Tibial artery (tissue), 4 donors: ENCODE measurements around the gene ERCC2.

Experiments used
- DNase-seq, 2 donors: peaks; one replicate each; pipeline ENCODE4 v3.0.0-alpha.2; 2019
- H3K27ac ChIP-seq, 2 donors: fragments of 200-600 bp; sonication (generic) in 1 of 2; 1 replicate in 1 of 2; 2 replicates in 1 of 2; pipeline ENCODE4 v1.5.1; 2018 to 2019; ENCODE audit warnings: mild to moderate bottlenecking in 1 of 2
- H3K27me3 ChIP-seq, 2 donors: fragments of 200-600 bp; sonication (generic) in 1 of 2; one replicate each; pipeline versions ENCODE4 v1.5.1 to v1.6.0; 2016 to 2019
- H3K36me3 ChIP-seq, 3 donors: fragments of 200-600 bp; sonication (generic) in 2 of 3; one replicate each; pipeline ENCODE4 v1.5.1; 2016 to 2019; ENCODE audit warnings: mild to moderate bottlenecking in 2 of 3
- H3K4me1 ChIP-seq, 4 donors: fragments of 200-600 bp; sonication (generic) in 2 of 4; 1 replicate in 3 of 4; 2 replicates in 1 of 4; pipeline ENCODE4 v1.5.1; 2016 to 2019
- H3K4me3 ChIP-seq, 2 donors: fragments of 200-600 bp; sonication (generic) in 1 of 2; 1 replicate in 1 of 2; 2 replicates in 1 of 2; pipeline ENCODE4 v1.5.1; 2018 to 2019; ENCODE audit warnings: mild to moderate bottlenecking in 2 of 2
- H3K9me3 ChIP-seq, 3 donors: fragments of 200-600 bp; sonication (generic) in 1 of 3; one replicate each; pipeline ENCODE4 v1.5.1; 2016 to 2019
- intact Hi-C: fragments of 100-400 bp; cut with DNase I; formaldehyde crosslinking; loops from one replicate; pipeline ENCODE4 v1.15.0; 2023; ENCODE audit warnings: low total_unique reads
- TF ChIP-seq, protein P1 (sequence below), 2 experiments: fragments of 200-600 bp in 1 of 2; fragments of 450-650 bp in 1 of 2; IDR thresholded peaks; one replicate each; pipeline ENCODE4 v1.5.1; 2017 to 2019; ENCODE audit warnings: antibody characterized with exemption in 2 of 2, mild to moderate bottlenecking in 1 of 2, moderate library complexity in 1 of 2

ERCC2 gene

DNA sequence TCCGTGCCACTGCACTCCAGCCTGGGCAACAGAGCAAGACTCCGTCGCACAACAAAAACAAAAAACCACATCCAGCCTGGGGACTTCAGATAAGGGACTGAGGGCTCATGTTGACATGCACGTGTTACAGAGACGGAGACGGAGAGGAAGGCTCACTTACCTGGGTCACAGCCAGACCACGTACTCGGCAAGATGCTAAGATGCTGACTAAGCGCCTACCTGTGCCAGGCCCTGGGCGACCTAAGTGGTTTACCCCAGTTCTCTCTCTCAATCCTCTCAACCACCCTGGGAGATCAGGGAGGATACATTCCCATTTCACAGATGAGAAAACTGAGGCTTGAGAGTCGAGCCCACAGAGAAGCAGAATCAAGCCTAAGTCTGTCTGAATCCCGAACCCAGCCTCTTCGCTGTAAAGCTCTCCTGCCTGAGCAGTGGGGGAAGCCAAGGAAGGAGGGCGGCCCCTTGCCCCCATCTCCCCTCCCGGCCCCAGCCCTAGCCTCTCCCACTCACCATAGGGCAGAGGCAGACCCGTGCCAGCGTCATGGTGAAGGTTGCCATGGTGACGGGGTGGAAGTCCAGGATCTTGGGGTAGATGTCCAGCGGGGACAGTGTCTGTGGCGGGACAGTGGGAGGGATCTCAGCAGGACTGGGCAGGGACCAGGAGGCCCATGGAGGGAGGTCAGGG, 13.5 kb downstream of the ERCC2 start:
- H3K9me3 ChIP-seq, result no peaks in the 10 kb centered on the region
- intact Hi-C loops, result no loop called here
- no peak overlapping the region for H3K4me3 ChIP-seq
- no peaks in the 10 kb centered on the region for H3K27me3 ChIP-seq
- H3K4me1 ChIP-seq, result no peaks in the 10 kb centered on the region
- TF ChIP-seq, protein P1, sequence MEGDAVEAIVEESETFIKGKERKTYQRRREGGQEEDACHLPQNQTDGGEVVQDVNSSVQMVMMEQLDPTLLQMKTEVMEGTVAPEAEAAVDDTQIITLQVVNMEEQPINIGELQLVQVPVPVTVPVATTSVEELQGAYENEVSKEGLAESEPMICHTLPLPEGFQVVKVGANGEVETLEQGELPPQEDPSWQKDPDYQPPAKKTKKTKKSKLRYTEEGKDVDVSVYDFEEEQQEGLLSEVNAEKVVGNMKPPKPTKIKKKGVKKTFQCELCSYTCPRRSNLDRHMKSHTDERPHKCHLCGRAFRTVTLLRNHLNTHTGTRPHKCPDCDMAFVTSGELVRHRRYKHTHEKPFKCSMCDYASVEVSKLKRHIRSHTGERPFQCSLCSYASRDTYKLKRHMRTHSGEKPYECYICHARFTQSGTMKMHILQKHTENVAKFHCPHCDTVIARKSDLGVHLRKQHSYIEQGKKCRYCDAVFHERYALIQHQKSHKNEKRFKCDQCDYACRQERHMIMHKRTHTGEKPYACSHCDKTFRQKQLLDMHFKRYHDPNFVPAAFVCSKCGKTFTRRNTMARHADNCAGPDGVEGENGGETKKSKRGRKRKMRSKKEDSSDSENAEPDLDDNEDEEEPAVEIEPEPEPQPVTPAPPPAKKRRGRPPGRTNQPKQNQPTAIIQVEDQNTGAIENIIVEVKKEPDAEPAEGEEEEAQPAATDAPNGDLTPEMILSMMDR (IDR thresholded peaks at IDR 0.05), result no peak
- H3K27ac ChIP-seq, result no peak overlapping the region
- H3K36me3 ChIP-seq, result peaks cover 0 to 81% (median 34%) of the 10 kb centered on the region in 3 donors
- DNase-seq, result no peak

DNA sequence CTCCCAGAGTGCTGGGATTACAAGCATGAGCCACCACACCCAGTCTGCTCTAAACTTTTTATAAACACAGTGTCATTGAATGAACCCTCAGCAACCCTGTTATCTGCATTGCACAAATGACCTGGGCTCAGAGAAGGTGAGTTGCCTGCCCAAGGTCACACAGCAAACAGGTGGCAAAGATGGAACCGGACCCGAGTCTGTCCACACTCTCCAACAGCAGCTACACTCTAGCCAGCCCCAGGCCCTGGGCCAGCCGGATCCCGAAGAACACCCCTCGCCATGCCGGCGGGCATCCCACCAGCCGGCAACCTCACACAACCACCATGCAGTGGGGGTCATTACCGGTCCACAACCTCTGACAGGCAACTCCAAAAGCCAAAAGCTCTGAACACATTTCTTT, 14.5 kb downstream of the ERCC2 start:
- intact Hi-C loops, result no loop called here
- TF ChIP-seq, protein P1 (IDR thresholded peaks at IDR 0.05), result no peak
- DNase-seq, result no peak
- H3K36me3 ChIP-seq, result peaks cover 0 to 81% (median 36%) of the 10 kb centered on the region in 3 donors
- no peaks in the 10 kb centered on the region for H3K27me3 ChIP-seq
- H3K27ac ChIP-seq, result no peak overlapping the region
- H3K4me1 ChIP-seq, result no peaks in the 10 kb centered on the region
- no peak overlapping the region for H3K4me3 ChIP-seq
- H3K9me3 ChIP-seq, result no peaks in the 10 kb centered on the region

DNA sequence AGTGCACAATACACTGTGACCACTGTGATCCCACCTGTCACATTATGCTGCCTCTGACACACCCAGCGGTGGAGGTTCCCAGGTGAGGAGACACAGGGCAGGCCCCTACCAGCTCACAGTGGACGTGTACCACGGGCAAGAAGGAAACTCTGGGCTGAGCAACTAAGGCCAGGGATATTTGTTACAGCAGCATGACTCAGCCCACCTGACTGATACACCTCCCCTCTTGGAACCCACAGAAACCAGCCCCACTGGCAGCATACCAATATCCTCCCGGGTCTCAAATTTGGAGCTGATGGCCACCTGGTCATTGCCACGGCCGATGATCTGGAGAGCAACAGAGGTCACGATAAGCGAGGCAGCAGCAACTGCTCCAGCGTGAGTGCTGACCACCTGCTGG, 15.0 kb downstream of the ERCC2 start:
- no peak for DNase-seq
- no peak overlapping the region for H3K4me3 ChIP-seq
- intact Hi-C loops, result no loop called here
- H3K36me3 ChIP-seq, result peaks cover 0 to 82% (median 36%) of the 10 kb centered on the region in 3 donors
- no peak overlapping the region for H3K27ac ChIP-seq
- TF ChIP-seq, protein P1 (IDR thresholded peaks at IDR 0.05), result no peak
- H3K9me3 ChIP-seq, result no peaks in the 10 kb centered on the region
- no peaks in the 10 kb centered on the region for H3K27me3 ChIP-seq
- no peaks in the 10 kb centered on the region for H3K4me1 ChIP-seq

DNA sequence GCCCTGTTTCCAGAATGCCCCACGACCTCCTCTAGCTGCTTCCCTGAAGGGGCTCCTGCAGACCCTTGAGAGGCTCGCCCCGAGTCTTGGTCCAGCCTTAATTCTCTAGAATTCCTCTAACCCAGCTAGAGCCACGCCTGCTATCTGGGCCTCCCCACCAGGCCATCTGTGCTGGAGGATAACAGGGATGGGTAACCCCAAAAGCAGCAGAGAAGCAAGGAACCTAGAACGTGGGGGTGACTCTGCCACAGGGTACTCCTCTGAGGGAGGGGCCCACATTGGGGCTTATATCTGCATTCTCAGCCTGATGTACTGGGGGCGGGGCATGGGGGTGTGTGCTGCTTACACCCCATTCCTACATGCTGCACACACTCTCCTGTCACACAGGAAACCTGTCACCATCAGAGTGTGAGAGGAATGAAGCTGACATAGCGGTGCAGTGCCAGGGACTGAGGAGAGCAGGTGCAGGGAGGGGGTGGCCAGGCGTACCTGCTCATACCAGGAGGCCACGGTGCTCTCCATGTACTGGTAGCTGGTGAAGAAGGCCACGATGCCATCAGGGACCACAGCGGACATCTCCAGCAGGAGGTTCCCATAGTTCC, 16.0 kb downstream of the ERCC2 start:
- no peak overlapping the region for H3K27ac ChIP-seq
- no peak for DNase-seq
- no peaks in the 10 kb centered on the region for H3K4me1 ChIP-seq
- peaks cover 0 to 88% (median 33%) of the 10 kb centered on the region in 3 donors for H3K36me3 ChIP-seq
- TF ChIP-seq, protein P1 (IDR thresholded peaks at IDR 0.05), result no peak
- H3K27me3 ChIP-seq, result no peaks in the 10 kb centered on the region
- no peak overlapping the region for H3K4me3 ChIP-seq
- H3K9me3 ChIP-seq, result no peaks in the 10 kb centered on the region
- intact Hi-C loops, result no loop called here

DNA sequence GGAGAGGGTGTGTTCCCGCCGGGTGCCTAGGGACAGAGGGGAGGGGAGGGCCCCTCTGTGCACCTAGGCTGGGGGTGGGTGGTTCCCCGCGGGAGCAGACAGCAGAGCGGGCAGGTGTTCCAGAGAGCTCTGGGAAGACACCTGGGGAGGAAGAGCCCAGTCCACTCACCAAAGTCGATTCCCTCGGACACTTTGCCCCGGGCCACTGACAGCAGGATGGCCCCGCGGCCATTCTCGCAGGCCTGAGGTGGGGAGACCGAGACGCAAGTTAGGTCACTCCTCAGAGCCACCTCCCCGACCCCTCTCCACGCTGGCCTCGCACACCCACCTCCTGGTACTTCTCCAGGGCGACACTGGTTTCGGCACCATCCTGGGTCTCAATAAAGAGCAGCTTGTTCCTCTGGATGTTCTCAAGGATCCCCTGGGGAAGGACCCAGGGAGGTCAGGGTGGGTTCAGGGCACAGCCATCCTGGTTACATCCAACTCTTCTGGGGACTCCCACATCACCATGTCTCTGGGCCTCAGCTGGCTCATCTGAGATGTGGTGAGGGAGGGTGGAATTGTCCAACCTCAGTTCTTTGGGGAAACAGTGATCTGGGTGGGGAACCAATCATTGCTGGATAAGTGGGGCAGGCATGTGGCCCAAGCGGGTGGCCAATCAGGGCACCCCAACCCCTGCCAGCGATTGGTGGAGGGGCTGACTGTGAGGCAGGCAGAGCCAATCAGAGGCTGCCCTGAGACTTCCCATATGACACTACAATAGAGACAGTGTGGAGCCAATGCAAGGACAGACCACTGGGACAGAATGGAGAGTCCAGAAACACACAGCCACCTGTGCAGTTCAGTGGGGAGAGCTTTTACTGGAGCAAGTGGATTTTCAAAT, 17.2 kb downstream of the ERCC2 start:
- no peak overlapping the region for H3K4me3 ChIP-seq
- no peaks in the 10 kb centered on the region for H3K9me3 ChIP-seq
- H3K4me1 ChIP-seq, result no peaks in the 10 kb centered on the region
- no peak for DNase-seq
- peaks cover 0 to 6% of the 10 kb centered on the region in 2 donors for H3K27me3 ChIP-seq
- H3K36me3 ChIP-seq, result peaks cover 0 to 77% (median 32%) of the 10 kb centered on the region in 3 donors
- H3K27ac ChIP-seq, result no peak overlapping the region
- intact Hi-C loops, result no loop called here
- TF ChIP-seq, protein P1 (IDR thresholded peaks at IDR 0.05), result no peak
